Mesendoderm (in vitro differentiated cells): ENCODE measurements around the gene KLHL17.

ENCODE experiments used
- DNase-seq: peaks from one replicate; pipeline ENCODE4 v3.0.0; 2013
- H2AK5ac ChIP-seq: 2 replicates; pipeline ENCODE4 v1.6.1; 2013; ENCODE audit warnings: low read length, inconsistent platforms
- H2BK120ac ChIP-seq: 2 replicates; pipeline ENCODE4 v1.6.1; 2013; ENCODE audit warnings: low read depth, mild to moderate bottlenecking, low read length, moderate library complexity, mixed read lengths
- H2BK15ac ChIP-seq: replicated peaks from 2 replicates; pipeline ENCODE4 v1.6.1; 2013; ENCODE audit warnings: low read depth, mild to moderate bottlenecking, moderate library complexity
- H2BK5ac ChIP-seq: 2 replicates; pipeline ENCODE4 v1.6.1; 2013; ENCODE audit warnings: low read length, inconsistent platforms
- H3K18ac ChIP-seq: 2 replicates; pipeline ENCODE4 v1.6.1; 2013; ENCODE audit warnings: mild to moderate bottlenecking, low read length, mixed read lengths
- H3K23ac ChIP-seq: one replicate; pipeline ENCODE4 v1.6.1; 2013; ENCODE audit warnings: low read length
- H3K27ac ChIP-seq: 2 replicates; pipeline ENCODE4 v1.5.1; 2013; ENCODE audit warnings: low read depth, mild to moderate bottlenecking, inconsistent platforms, low read length, moderate library complexity
- H3K27me3 ChIP-seq: 2 replicates; pipeline ENCODE4 v1.6.1; 2013; ENCODE audit warnings: low read length, control low read depth, mild to moderate bottlenecking, inconsistent platforms; ENCODE audit not compliant: insufficient read depth, poor library complexity
- H3K36me3 ChIP-seq: 2 replicates; pipeline ENCODE4 v1.6.1; 2013; ENCODE audit warnings: low read length, inconsistent platforms; ENCODE audit not compliant: control insufficient read depth, insufficient read depth
- H3K4ac ChIP-seq: one replicate; pipeline ENCODE4 v1.6.1; 2013; ENCODE audit warnings: low read depth, mild to moderate bottlenecking, low read length, moderate library complexity
- H3K4me1 ChIP-seq: 2 replicates; pipeline ENCODE4 v1.6.1; 2013; ENCODE audit warnings: low read depth, low read length, inconsistent platforms; ENCODE audit not compliant: control insufficient read depth
- H3K4me2 ChIP-seq: 2 replicates; pipeline ENCODE4 v1.6.1; 2013; ENCODE audit warnings: low read length
- H3K4me3 ChIP-seq: 2 replicates; pipeline ENCODE4 v1.5.1; 2013; ENCODE audit warnings: mild to moderate bottlenecking, low read length
- H3K56ac ChIP-seq: one replicate; pipeline ENCODE4 v1.6.1; 2013; ENCODE audit warnings: low read length
- H3K79me1 ChIP-seq: 2 replicates; pipeline ENCODE4 v1.6.1; 2013; ENCODE audit warnings: low read length, inconsistent platforms
- H3K79me2 ChIP-seq: 2 replicates; pipeline ENCODE4 v1.6.1; 2013; ENCODE audit warnings: mild to moderate bottlenecking, low read length; ENCODE audit not compliant: control insufficient read depth, insufficient read depth
- H3K9ac ChIP-seq: 2 replicates; pipeline ENCODE4 v1.6.1; 2013; ENCODE audit warnings: low read length, inconsistent platforms
- H4K5ac ChIP-seq: one replicate; pipeline ENCODE4 v1.6.1; 2013; ENCODE audit warnings: low read length
- H4K8ac ChIP-seq: one replicate; pipeline ENCODE4 v1.6.1; 2013; ENCODE audit warnings: low read depth, mild to moderate bottlenecking, control low read depth, low read length, moderate library complexity
- whole genome bisulfite sequencing: extraction: QIAGEN DNeasy Blood & Tissue Kit; methylation state at CpG from one replicate; pipeline ENCODE4 v1.1.7; 2013; ENCODE audit warnings: low lambda C conversion rate, missing lambda C conversion rate; ENCODE audit not compliant: insufficient coverage; ENCODE audit errors: extremely low coverage; 5-methylcytosine and 5-hydroxymethylcytosine counted together

KLHL17 gene

DNA sequence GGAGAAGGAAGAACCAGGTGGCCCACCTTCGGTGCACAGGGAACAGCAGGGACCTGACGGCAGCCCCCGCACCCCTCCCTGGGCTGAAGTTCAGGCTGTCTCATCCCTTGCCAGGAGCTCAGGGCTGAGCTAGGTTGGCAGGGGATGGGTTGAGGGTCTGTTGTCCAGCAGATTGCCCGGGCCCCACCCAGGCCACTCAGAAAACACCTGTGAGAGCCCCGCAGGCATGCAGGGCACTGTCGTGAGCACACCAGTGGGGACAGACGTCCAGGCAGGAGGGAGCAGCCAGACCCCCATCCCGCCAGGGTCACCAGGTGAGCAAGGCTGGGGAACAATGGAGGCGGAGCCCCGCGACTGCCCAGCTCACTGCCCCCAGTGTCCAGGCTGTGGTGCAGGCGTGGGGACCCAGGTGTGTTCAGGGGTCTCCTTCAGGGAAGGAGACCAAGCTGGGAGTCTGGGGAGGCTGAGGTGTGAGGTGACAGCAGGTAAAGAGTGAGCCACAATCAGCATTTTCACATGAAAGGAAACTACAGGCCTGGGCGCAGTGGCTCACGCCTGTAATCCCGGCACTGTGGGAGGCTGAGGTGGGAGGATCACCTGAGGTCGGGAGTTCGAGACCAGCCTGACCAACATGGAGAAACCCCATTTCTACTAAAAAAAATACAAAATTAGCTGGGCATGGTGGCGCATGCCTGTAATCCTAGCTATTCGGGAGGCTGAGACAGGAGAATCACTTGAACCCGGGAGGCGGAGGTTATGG is 46.1 kb upstream of the KLHL17 start:
- DNase-seq: no peak
- H3K4me2 ChIP-seq: no peak overlapping the region
- peak overlapping the region; percentile 15 for H3K56ac ChIP-seq
- no peak overlapping the region for H3K9ac ChIP-seq
- no peak overlapping the region for H4K8ac ChIP-seq
- no peaks in the 10 kb centered on the region for H3K36me3 ChIP-seq
- no peak overlapping the region for H2BK15ac ChIP-seq
- H3K27me3 ChIP-seq: no peaks in the 10 kb centered on the region
- H3K4ac ChIP-seq: no peak overlapping the region
- no CpG with 5 or more reads among the region's 21 CpGs for WGBS
- H3K27ac ChIP-seq: no peak overlapping the region
- no peak overlapping the region for H2BK120ac ChIP-seq
- H4K5ac ChIP-seq: no peak overlapping the region
- H2AK5ac ChIP-seq: no peak overlapping the region
- H2BK5ac ChIP-seq: no peak overlapping the region
- no peaks in the 10 kb centered on the region for H3K79me1 ChIP-seq
- no peak overlapping the region for H3K18ac ChIP-seq
- no peak overlapping the region for H3K4me3 ChIP-seq
- no peak overlapping the region for H3K23ac ChIP-seq
- no peaks in the 10 kb centered on the region for H3K4me1 ChIP-seq
- H3K79me2 ChIP-seq: no peaks in the 10 kb centered on the region

DNA sequence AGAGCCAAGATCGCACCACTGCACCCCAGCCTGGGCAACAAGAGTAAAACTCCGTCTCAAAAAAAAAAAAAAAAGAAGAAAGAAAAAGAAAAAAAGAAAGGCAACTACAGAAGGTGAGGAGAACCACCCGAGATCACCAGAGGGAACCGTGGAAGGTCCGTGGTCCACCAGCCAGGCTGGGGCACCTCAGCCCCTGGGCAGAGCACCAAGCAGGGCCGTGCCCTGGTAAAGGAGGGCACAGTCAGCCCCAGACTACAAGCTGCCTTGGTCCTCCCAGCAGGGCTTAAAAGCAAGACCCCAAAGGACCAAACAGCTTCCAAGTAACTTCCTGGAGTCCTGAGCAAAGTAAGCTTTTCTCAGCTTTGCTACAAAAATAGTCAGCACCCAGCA is 45.5 kb upstream of the KLHL17 start:
- no peak for DNase-seq
- no peak overlapping the region for H4K5ac ChIP-seq

DNA sequence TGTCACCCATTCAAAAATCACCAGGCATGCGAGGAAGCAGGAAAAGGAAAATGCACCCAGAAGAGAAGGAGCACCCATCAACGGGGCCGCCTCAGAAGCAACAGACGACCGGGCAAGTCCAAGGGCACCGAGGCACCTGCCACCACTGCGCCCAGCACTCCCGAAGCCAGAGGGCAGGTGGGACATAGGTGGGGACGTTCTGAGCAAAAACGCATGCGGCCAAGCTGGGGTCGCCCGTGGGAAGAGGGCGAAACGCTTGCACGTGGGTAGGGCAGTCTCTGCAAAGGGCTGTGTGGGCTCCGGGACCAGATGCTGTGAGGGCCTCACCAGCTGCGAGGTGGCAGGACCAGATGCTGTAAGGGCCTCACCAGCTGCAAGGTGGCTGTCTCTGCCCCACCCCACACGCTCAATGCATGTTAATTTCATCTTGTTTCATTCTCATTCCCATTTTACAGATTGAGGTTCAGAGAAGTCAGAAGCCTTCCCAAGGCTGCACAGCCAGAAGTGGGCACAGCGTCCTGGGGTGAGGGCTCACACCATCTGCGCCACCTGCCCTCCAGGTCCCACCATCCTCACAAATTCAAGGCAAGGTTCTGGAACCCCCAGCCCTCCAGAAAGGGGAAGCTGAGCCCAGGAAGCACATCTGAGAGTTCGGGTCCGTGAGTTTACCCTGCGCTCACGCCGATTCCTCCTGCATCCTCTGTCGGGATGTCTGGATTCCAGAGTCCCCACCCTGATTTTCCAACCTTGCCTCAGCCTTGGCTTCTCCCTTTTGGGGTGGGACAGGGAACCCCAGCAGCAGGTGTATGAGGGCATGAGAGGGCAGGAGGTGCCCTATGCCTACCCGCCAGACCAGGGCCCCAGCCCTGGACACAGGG is 44.9 kb upstream of the KLHL17 start:
- no peak overlapping the region for H2BK120ac ChIP-seq
- no peak overlapping the region for H3K23ac ChIP-seq
- H2AK5ac ChIP-seq: no peak overlapping the region
- no peak overlapping the region for H3K4me2 ChIP-seq
- no peak overlapping the region for H4K8ac ChIP-seq
- no peaks in the 10 kb centered on the region for H3K4me1 ChIP-seq
- H3K4me3 ChIP-seq: no peak overlapping the region
- H3K79me2 ChIP-seq: no peaks in the 10 kb centered on the region
- WGBS: no CpG with 5 or more reads among the region's 28 CpGs
- no peak overlapping the region for H3K27ac ChIP-seq
- no peaks in the 10 kb centered on the region for H3K79me1 ChIP-seq
- no peak overlapping the region for H2BK5ac ChIP-seq
- H4K5ac ChIP-seq: no peak overlapping the region
- H3K18ac ChIP-seq: no peak overlapping the region
- no peak overlapping the region for H3K9ac ChIP-seq
- H2BK15ac ChIP-seq: no peak overlapping the region
- no peak for DNase-seq
- no peak overlapping the region for H3K4ac ChIP-seq
- H3K27me3 ChIP-seq: no peaks in the 10 kb centered on the region
- H3K56ac ChIP-seq: no peak overlapping the region
- H3K36me3 ChIP-seq: no peaks in the 10 kb centered on the region

More for the DNA sequence above, 45.5 kb upstream of the KLHL17 start:
- no peak overlapping the region for H2BK5ac ChIP-seq
- no peaks in the 10 kb centered on the region for H3K79me1 ChIP-seq
- H4K8ac ChIP-seq: no peak overlapping the region
- H3K4ac ChIP-seq: no peak overlapping the region
- no peak overlapping the region for H3K56ac ChIP-seq
- H3K18ac ChIP-seq: no peak overlapping the region
- no peak overlapping the region for H3K4me2 ChIP-seq
- H2AK5ac ChIP-seq: no peak overlapping the region
- H3K23ac ChIP-seq: no peak overlapping the region
- H3K79me2 ChIP-seq: no peaks in the 10 kb centered on the region
- H3K27ac ChIP-seq: no peak overlapping the region
- no peaks in the 10 kb centered on the region for H3K4me1 ChIP-seq
- H2BK120ac ChIP-seq: no peak overlapping the region
- no peak overlapping the region for H3K4me3 ChIP-seq
- no peak overlapping the region for H2BK15ac ChIP-seq
- no peaks in the 10 kb centered on the region for H3K36me3 ChIP-seq
- WGBS: no CpG with 5 or more reads among the region's 6 CpGs
- H3K9ac ChIP-seq: no peak overlapping the region
- H3K27me3 ChIP-seq: no peaks in the 10 kb centered on the region

DNA sequence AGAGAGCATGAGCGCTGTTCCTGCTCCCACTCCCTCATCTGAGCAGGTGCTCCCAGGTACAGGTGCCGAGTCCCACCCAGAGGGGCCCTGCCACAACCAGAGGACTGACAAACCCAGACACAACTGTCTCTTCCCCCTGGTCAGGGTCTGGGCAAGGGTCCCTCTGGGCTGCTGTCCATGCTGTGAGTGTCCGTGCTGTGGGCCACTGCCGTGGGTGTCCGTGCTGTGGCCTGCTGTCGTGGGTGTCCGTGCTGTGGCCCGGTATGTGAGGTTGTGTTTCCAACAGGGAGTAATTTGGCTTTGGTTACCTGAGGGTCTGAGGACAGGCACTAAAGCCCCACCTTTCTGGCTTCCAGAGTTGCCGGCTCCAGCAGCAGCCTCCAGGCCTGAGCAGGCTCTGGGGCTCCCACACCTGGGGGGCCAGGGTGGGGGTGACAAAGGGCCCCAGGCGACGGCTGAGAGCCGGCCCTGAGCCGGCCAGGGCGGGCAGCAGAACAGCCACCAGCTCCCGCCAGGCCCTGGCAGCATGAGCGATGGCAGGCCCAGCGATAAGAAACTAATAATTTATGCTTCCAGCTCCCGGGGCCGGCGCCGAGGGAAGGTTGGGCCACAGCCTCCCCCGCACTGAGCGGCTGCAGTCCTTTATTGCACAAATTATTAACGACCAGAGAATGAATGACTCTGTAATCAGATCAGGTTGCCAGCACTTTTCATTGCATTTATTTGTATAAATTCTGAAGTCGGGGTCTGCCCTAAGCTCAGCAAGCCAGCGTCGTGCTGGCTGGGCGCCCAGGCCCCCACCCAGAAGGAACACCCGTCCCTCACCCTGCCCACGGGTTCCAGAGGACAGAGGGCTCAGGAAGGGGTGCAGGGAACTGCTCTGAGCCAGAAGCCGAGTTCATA is 44.0 kb upstream of the KLHL17 start:
- DNase-seq: no peak
- Histone ChIP-seq H3K79me2 (no peaks in the 10 kb centered on the region), H3K4me1 (peaks cover 2% of the 10 kb centered on the region), H3K23ac (no peak overlapping the region), H2AK5ac (no peak overlapping the region), H3K27me3 (no peaks in the 10 kb centered on the region), H3K4me2 (no peak overlapping the region), H3K4ac (no peak overlapping the region), H3K36me3 (no peaks in the 10 kb centered on the region), H3K27ac (no peak overlapping the region), H3K56ac (no peak overlapping the region), H3K79me1 (peaks cover under 1% of the 10 kb centered on the region), H2BK120ac (no peak overlapping the region), H4K8ac (no peak overlapping the region), H4K5ac (no peak overlapping the region), H2BK5ac (no peak overlapping the region), H3K9ac (no peak overlapping the region), H2BK15ac (no peak overlapping the region), H3K4me3 (no peak overlapping the region), H3K18ac (no peak overlapping the region)
- WGBS: no CpG with 5 or more reads among the region's 31 CpGs

DNA sequence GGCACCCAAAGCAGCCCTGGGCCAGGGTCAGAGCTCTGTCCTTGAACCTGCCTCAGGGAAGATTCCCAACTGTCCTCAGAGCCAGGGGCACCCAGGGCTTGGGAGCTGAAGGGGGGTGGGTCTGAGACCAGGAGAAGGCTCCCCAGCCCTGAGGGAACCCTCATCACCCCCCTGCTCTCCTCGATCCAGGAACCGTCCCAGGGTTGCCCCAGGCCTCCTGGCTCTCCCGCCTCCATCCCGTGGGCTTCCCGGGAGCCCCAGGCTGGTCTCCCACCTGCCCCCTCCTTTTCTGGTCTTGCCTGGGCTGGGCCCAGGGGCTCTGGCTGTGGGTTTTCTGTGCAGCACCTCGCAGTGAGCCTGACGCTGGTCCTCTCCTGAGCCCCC is 43.3 kb upstream of the KLHL17 start:
- Histone ChIP-seq H3K23ac (no peak overlapping the region), H4K5ac (no peak overlapping the region), H3K36me3 (peaks cover 1% of the 10 kb centered on the region), H3K4me3 (no peak overlapping the region), H3K79me2 (no peaks in the 10 kb centered on the region), H3K56ac (no peak overlapping the region), H3K18ac (no peak overlapping the region), H3K79me1 (peaks cover 2% of the 10 kb centered on the region), H3K4ac (no peak overlapping the region), H2BK120ac (no peak overlapping the region), H3K27ac (no peak overlapping the region), H3K9ac (no peak overlapping the region), H3K4me1 (peaks cover 4% of the 10 kb centered on the region), H3K4me2 (no peak overlapping the region), H2BK15ac (no peak overlapping the region), H3K27me3 (no peaks in the 10 kb centered on the region), H2BK5ac (no peak overlapping the region), H2AK5ac (no peak overlapping the region), H4K8ac (no peak overlapping the region)
- no CpG with 5 or more reads among the region's 7 CpGs for WGBS
- DNase-seq: no peak
